ENCODE measurements around the gene CTXND1.
"Not testable (repeated sequence)": the region's sequence is repeated elsewhere in the genome, so short reads cannot be mapped to it uniquely, and the experiment has no call there.

CTXND1 gene

DNA sequence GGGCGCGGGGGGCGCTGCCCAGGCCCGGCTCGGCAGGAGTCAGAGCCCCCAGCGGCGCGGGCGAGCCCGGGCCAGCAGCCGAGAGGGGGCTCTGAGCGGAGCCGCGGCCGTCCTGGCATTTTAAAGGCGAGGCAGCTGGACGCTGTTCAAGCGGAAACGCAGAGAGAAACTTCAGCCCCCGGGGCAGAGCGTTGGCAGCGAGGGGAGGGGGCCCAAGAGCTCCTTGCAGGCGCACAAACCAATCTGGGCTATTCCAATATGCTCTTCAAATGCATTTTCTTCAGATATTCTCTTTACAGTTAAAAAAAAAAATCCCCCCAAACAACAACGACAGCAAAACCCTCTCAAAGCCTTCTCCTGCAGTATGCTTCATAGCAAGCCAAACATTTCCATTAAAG is at the start of gene CTXND1:
Gene CTXND1 (minus strand): TSS at position 93 of the 398 bp plus-strand sequence. CDS start 50,264 bp downstream, outside the sequence.
- no peak for DNase-seq (ENCODE audit: low spot score)

DNA sequence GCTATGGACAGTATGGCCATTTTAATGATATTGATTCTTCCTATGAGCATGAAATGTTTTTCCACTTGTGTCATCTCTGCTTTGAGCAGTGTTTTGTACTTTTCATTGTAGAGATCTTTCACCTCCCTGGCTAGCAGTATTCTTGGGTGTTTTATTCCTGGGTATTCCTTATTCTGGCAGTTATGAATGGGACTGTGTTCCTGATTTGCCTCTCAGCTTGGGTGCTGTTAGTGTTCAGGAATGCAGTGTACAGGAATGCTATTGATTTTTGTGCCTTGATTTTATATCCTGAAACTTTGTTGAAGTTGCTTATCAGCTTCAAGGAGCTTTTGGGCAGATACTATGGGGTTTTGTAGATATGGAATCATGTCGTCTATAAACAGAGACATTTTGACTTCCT is 49.5 kb upstream of the CTXND1 start:
- DNase-seq (ENCODE audit: low spot score): no peak

DNA sequence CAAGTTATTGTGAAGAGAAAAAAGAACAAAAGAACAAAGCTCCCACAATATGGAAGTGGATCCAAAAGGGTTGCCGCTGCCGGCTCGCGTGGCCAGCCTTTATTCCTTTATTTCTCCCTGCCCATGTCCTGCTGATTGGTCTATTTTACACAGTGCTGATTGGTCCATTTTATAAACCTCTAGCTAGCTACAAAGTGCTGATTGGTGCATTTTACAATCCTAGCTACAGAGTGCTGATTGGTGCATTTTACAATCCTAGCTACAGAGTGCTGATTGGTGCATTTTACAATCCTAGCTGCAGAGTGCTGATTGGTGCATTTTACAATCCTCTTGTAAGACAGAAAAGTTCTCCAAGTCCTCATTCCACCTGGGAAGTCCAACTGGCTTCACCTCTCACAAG is 43.8 kb upstream of the CTXND1 start:
- DNase-seq (ENCODE audit: low spot score): not testable (repeated sequence)

DNA sequence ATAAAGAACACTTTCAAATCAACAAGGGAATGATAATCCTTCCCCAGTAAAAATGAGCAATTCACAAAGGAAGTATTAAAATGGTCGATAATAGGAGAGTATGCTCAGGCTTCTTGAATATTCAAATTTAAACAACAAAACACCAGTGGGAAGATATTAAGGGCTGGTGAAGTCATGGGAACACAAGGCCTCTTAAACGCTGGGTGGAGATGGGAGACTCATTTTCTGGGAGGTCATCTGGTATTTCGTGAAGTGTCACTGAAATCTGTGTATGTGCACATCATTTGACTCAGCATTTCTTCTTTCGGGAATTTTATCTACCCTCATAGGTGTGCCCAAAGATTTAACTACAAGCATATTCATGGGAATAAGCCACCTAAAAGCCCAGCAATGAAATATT is 40.1 kb upstream of the CTXND1 start:
- DNase-seq (ENCODE audit: low spot score): no peak

DNA sequence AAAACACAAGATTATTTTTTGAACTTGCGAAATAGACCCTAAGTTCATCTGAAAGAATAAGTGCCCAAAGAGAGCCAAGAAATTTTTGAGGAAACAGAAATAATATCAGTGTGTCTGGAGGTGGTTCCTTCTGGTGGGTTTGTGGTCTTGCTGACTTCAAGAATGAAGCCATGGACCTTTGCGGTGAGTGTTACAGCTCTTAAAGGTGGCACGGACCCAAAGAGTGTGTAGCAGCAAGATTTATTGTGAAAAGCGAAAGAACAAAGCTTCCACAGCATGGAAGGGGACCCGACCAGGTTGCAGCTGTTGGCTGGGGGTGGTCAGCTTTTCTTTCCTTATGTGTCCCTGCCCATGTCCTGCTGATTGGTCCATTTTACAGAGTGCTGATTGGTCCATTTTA is 38.9 kb upstream of the CTXND1 start:
- DNase-seq (ENCODE audit: low spot score): not testable (repeated sequence)

DNA sequence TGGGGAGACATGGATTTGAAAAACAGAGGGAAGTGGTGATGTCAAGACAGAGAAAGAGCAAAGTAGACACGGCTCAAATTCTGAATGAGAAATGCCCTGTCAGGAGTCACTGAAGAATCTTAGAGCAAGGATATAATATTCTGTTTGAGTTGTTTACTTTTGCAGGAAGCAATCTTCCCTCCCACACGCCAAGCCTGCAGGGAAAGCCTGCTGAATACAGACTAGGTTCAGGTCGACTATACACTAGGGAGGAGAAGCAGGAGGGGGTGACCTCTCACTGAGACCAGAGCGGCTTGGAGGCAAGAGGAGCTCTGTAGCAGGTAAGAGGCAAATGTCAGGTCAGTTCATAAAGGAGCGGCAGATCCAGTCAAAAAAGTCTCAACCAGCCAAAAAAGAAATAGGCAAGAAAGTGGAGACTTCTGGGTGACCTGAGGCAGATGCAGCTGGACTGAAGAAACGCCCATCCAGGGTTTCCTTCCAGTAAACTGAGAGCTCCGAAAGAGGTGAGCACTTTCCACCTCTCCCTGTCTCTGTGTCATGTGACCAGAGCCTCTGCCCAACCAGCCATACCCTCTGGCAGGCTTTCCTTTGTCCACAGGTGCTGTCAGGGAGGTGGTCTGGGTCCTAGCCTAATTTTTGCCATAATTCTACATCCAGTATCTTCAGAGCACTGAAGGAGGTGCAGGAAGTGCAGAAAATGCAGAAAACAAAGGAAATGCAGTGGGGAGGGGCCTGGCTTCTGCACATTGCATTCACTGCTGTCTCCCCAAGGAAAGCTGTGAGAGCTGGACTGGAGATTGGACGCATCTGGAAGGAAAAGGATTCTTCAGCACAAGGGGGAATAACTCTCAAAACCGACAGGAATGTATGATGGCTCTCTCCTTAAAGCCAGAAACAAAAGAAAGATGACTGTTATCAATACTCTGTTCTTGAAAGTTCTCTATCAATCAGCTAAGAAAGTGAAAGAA is 37.8 kb upstream of the CTXND1 start:
- no peak for DNase-seq (ENCODE audit: low spot score)

DNA sequence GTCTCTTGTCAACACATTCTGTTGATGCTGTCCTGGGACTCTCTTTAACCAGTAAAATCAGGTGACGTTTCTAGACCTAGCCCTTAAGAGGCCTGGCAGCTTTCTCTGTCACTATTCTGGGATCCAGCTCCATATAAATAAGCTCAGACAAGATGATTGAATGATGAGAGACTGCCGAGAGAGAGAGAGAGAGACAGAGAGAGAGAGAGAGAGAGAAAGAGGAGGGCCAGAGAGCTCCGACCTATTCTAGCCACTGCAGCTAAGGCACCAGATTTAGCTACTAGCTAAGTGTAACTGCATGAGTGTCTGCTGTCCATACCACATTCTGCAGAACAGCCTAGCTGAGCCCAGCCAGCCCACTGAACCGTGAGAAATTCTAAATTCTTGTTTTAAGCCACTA is 36.1 kb upstream of the CTXND1 start:
- no peak for DNase-seq (ENCODE audit: low spot score)

DNA sequence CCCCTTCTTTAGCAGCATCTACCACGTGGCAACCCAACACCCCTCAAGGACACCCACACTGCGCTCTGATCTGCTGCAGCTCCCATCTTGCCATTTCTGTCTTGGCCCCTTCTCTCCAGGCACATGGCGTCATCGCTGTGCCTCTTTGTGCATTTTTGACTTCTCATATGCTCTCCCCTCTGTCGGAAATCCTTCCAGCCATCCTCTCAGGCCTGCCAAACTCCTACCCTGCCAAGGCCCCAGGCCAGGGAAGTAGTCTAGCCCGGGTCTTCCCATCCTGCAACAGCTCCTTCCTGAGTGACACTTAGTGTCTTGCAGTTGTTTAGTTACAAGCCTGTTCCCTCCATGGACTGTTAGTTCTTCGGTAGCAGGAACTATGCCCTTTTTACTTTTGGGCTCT is 34.0 kb upstream of the CTXND1 start:
- no peak for DNase-seq (ENCODE audit: low spot score)

DNA sequence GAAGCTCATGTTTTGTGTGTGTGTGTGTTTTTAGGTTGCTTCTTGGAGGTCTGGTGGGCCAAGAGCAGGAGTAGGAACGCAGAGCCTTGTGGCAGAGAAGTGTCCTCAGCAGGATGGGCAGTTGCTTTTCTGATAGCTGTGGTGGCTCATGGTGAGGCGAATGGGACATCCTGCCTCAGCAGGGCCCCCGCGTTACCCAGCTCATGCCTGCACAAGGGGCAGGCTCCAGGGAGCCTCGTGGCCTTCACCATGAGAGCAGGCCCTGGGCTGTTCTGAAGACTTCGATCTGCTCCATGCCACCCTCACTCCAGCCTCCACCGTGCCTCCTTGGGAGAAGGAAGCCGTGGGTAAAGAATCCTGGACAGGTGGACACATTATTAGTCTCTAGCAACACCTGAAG is 33.4 kb upstream of the CTXND1 start:
- DNase-seq (ENCODE audit: low spot score): no peak

DNA sequence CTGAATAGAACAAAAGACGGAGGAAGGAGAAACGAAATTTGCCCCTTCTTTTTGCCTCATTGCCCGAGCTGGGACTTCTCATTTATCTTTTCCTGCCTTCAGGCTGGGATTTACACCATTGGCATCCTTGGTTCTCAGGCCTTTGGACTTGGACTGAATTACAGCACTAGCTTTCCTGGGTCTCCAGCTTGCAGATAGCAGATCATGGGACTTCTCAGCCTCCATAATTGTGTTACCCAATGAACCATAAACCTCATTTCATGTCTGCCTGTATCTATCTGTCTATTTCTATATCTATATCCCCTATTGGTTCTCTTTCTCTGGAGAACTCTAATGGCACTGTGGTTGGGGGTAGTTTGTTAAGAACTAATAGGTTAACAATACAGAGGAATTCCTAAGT is 31.5 kb upstream of the CTXND1 start:
- no peak for DNase-seq (ENCODE audit: low spot score)

DNA sequence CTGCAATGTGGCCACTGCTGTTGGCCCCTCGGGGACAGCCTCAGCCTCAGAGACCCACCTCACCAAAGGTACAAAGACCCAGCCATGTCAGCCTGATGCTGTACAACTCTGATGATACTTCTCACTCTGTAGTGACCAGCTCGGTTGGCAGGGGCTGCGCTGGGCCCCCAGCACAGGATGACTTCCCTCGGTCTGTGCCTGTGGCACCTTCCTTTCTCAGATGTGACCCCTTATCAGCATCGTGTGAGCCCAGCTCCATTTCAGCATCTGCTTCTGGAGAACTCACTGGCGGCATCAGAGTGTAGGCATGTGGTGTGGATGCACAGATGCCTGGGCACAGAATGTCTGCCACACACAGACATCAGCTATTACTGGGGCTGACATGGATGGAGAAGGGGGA is 25.1 kb upstream of the CTXND1 start:
- no peak for DNase-seq (ENCODE audit: low spot score)

DNA sequence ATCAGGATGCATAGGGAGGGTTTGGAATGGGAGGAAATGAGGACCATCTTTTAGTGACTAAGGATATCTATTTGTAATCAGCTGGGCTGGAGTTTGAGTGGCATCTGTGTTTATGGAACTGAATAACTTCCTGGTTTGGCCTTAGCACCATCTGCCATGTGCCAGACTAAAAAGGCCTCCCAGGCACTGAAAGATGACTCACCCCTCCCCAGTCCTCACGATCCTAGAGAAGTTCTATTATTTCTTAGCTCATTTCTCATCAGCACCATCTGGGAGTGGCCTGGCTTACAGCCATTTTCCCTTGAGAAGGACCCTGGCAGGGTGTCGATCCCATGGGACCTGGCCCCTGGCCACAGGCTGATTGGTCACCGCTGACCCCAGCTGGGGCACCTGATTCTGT is 23.9 kb upstream of the CTXND1 start:
- no peak for DNase-seq (ENCODE audit: low spot score)

DNA sequence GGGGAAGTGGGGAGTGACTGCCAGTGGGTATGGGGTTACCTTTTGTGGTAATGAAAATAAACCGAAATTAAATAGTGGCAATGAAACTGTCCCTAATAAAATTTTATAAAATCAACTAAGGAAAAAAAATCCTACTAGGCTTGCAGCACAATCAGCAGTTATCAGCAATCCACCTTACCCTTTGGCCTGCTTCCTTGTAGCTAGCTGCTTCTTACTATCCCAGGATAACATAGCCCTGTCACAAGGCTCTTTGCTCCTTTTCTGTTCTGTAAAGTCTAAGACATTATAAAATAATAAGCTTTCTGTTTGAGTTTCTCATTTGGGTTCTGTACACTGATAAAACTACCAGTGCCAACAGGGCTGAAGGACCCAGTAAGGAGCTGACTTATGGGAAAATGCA is 23.0 kb upstream of the CTXND1 start:
- no peak for DNase-seq (ENCODE audit: low spot score)

DNA sequence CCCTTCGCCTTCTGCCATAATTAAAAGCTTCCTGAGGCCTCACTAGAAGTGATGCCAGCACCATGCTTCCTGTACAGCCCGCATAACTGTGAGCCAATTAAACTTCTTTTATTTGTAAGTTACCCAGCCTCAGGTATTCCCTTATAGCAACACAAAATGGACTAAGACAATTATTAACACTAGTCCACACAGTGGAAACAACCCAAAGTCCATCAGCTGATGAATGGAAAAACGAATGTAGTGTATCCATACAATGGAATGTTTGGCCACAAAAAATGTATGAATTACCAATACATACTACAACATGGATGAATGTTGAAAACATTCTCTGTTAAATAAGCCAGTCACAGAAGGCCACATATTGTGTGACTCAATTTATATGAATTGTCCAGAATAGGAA is 22.5 kb upstream of the CTXND1 start:
- no peak for DNase-seq (ENCODE audit: low spot score)

DNA sequence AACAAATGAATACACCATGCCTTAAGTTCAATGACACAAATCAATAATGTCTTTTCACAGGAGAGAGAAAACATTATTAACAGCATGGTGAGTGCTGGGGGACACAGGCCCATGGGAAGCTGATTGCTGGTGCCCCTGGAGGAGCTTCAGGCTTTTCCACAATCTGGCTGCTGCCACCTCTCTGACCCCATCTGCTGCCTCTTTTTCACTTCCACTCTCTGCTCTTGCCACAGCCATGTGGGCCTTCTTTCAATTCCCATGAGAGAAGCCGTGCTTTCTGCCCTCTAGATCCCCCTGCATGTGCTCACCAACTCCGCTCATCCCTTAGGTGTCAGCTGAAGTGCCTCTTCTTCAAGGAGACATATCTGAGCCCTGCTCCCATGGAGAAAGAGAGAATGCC is 21.0 kb upstream of the CTXND1 start:
- DNase-seq (ENCODE audit: low spot score): no peak

DNA sequence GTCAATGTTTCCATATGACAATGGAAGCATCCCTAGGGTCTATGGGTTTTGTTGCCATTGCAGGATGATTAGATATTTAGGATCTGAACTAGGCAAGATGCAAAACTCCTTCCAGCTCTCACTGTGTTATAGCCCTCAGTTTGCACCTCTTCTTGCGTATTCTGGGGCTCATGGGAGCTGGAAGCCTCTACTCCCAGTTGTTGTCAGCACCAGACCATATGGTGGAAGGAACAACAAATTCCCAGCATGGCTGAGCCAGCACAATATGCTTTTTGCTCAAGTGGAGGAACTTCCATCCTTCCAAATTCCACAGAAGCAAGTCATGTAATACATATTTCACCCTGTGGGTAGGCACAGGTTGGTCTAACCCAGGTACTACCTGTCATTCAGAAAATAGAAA is 18.5 kb upstream of the CTXND1 start:
- DNase-seq (ENCODE audit: low spot score): peak; percentile 49

DNA sequence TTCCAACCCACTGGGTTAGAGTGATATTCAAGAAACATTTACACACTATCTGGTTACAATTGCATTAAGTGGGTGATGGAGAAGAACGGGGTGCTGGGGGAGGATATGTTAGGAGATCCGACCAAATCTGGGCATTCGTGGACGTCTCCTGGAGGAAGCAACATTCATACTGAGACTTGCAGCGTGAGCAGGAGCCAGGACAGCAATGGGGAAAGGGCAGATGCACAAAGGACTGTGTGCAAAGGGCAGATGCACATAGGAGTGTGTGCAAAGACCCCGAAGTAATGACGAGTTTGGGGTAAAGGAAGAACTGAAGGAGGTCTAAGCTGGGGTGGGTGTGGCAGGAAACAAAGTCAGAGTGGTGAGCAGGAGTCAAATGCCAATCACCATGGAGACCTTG is 16.1 kb upstream of the CTXND1 start:
- DNase-seq (ENCODE audit: low spot score): no peak

DNA sequence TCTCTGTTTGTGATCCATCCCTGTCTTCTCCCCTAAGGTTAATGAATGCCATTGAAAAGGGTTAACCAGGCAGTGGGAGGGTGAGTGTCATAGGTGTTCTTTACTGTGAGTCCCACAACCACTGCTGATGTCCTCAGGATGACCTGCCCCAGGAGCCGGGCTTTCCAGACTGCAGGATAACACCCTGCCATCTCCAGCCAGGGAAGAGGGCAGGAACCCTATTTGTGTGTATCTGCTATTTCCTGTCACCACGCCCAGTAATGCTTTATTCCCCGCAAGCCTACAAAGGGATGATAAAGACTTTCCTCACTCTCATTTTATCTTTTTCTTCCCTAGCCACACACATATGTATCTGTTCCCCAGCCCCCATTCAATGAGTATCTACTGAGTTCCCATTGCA is 15.6 kb upstream of the CTXND1 start:
- DNase-seq (ENCODE audit: low spot score): no peak

DNA sequence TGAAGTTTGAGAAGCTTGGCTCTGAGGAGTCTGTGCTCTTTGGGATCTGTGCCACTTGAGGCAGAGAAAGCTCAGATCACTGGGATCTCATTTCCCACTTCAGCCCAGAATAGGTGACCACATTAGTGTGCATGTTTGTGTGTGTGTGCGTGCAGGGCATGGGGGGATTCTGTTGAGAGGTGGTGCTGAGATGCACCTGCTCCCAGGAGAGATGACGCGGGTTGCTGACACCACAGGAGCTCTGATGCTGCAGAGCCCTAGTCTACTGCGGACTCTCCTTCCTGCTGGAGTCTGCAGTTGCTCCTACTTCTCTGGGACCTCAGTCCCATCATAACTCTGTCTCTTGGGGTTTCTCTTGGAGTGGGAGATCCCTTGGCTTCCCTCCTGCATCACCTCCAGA is 14.7 kb upstream of the CTXND1 start:
- no peak for DNase-seq (ENCODE audit: low spot score)

DNA sequence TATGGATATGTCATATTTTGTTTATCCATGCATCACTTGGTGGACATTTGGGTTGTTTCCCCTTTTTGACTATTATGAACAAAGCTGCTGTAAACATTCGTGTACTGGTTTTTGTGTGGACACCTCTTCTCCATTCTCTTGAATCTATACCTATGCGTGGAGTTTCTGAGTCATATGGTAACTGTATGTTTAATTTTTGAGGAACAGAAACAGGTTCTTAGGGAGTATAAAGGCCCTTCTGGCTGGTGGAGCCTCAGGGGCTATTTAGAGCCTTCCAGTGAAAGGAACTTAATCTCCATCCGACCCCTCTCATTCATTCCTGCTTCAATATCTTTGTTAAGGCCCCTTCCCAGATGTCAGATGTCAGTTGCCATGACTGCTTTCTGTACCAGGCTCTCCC is 14.1 kb upstream of the CTXND1 start:
- no peak for DNase-seq (ENCODE audit: low spot score)

DNA sequence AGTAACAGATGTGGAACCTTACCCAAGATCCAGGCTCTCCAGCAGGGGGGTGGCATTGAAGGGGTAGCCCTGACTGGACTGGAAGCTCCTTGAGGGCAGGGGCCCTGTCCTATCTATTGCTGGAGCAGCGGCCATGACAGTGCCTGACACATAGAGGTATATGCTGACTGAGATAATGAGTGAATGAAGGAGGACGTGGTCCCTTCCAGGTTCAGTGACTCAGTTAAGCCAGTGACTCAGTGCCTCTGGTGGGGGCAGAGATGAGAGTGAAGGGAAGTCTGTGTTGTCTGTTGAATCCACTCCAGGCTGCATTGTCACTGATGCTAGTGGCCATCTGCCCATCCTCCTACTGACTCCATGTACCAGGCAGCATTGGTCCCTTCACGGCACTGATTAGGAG is 13.0 kb upstream of the CTXND1 start:
- DNase-seq (ENCODE audit: low spot score): peak; percentile 61

DNA sequence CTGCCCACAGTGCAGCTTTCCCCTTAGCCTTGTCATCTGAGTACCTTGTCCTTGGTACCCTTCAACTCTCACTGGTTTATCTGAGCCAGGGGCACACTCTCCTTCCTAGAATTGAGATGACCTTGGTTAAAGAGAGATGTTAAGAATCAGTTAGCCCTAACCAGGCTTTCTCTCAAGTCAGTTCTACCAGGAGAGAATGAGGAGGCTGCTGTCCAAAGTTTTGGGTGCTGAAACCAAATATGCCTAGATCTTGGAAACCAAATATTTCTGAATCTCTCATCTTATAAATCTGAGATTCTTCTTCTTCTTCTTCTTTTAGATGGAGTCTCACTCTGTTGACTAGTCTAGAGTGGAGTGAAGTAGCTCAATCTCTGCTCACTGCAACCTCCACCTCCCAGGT is 12.0 kb upstream of the CTXND1 start:
- no peak for DNase-seq (ENCODE audit: low spot score)

DNA sequence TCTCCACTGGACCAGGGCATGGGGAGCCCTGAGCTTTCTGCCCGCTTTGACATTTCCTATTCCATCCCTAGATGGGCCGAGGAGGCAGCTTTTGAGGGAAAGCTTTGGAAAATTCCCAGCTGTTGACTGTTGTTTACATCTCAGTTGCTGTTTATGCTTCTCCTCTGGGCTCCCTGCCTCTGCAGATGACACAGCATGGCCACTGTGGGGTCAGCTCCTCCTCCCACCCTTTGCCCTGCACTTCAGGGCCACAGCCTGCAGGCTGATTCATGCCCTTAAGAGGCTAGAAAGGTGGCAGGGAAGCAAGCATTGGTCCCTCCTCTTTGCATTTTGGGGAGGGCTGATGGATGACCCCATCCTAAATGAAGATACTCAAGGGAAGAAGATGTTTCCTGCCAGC is 8.5 kb upstream of the CTXND1 start:
- DNase-seq (ENCODE audit: low spot score): no peak

DNA sequence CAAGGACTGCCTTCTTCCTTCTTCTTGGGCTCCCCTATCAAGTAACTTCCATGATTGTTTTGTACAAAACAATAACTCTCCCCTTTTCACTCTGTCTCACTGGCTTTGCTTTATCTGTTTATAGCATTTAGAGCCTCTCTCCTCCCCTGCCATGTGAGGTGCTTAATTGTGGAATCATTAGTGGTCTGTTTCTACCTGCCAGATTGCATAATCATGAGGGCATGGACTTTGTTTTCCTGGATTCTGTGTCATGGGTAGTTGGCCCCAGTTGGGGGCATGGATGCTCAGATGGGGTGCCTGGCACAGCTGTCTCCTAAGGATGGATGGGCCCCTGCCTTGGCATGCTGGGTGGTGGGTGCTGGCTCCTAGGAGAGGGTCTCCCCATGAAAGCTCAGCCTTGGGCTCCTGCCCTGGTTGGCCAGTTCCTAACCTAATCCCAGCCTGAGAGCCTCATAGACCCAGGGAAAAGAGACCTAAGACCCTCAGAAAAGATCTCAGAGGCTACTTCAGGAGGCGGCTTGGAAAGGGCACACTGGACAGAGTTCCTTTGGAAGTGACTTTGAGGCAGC is 8.0 kb upstream of the CTXND1 start:
- DNase-seq (ENCODE audit: low spot score): no peak
